HepG2 (cell line): Measurements from ENCODE around the gene MPC1. TPM values are rescaled to one million over a fixed set of nuclear protein-coding genes. Genes with fewer than 3 reads are reported as not detected.

ENCODE experiments used
- BORCS8-MEF2B ChIP-seq: sonication (generic); formaldehyde crosslinking; IDR thresholded peaks from 2 replicates; pipeline ENCODE4 v1.8.0; 2022; ENCODE audit warnings: mild to moderate bottlenecking, missing genetic modification reagents
- DDIT3 ChIP-seq: sonication (generic); formaldehyde crosslinking; IDR thresholded peaks from 2 replicates; pipeline ENCODE4 v1.4.0; 2020; ENCODE audit warnings: mild to moderate bottlenecking, missing genetic modification reagents
- HMGXB4 ChIP-seq, 2 experiments: sonication (generic) in 1 of 2; formaldehyde crosslinking in 1 of 2; IDR thresholded peaks; 2 replicates each; pipeline versions ENCODE4 v1.4.0 to v1.6.1; 2018 to 2020; ENCODE audit warnings: missing genetic modification reagents in 2 of 2, borderline replicate concordance in 1 of 2, low read depth in 1 of 2, mild to moderate bottlenecking in 1 of 2, missing biosample characterization in 1 of 2
- HOMEZ ChIP-seq: IDR thresholded peaks from 2 replicates; pipeline ENCODE4 v1.6.1; 2016; ENCODE audit warnings: low read depth
- LBX2 ChIP-seq: sonication (generic); formaldehyde crosslinking; IDR thresholded peaks from 2 replicates; pipeline ENCODE4 v1.5.0; 2020; ENCODE audit warnings: missing genetic modification reagents, mild to moderate bottlenecking, borderline replicate concordance
- MXI1 ChIP-seq: IDR thresholded peaks from 3 replicates; pipeline ENCODE4 v1.6.1; 2012; ENCODE audit warnings: low read depth, low read length, inconsistent platforms, borderline replicate concordance
- NFATC3 ChIP-seq: sonication (generic); formaldehyde crosslinking; IDR thresholded peaks from 2 replicates; pipeline ENCODE4 v1.5.1; 2020; ENCODE audit warnings: mild to moderate bottlenecking, missing genetic modification reagents
- NFRKB ChIP-seq: fragments of 450-650 bp; IDR thresholded peaks from 2 replicates; pipeline ENCODE4 v1.6.1; 2017
- PBX3 ChIP-seq: sonication (generic); formaldehyde crosslinking; IDR thresholded peaks from 2 replicates; pipeline ENCODE4 v1.8.1; 2023; ENCODE audit warnings: missing genetic modification reagents, inconsistent platforms, borderline replicate concordance
- RAD21 ChIP-seq: fragments of 450-650 bp; formaldehyde crosslinking; IDR thresholded peaks from 2 replicates; pipeline ENCODE4 v1.5.0; 2020; ENCODE audit warnings: mild to moderate bottlenecking
- SMYD3 ChIP-seq: sonication (generic); formaldehyde crosslinking; IDR thresholded peaks from 2 replicates; pipeline ENCODE4 v1.8.1; 2023; ENCODE audit warnings: mild to moderate bottlenecking, missing genetic modification reagents
- SP4 ChIP-seq: sonication (generic); formaldehyde crosslinking; IDR thresholded peaks from 2 replicates; pipeline ENCODE4 v1.8.1; 2023; ENCODE audit warnings: mild to moderate bottlenecking, missing genetic modification reagents
- SPEN ChIP-seq: sonication (generic); formaldehyde crosslinking; IDR thresholded peaks from 2 replicates; pipeline ENCODE4 v1.5.1; 2020; ENCODE audit warnings: low read depth, mild to moderate bottlenecking, missing genetic modification reagents
- THRA ChIP-seq: sonication (generic); formaldehyde crosslinking; IDR thresholded peaks from 2 replicates; pipeline ENCODE4 v1.4.0; 2020; ENCODE audit warnings: missing genetic modification reagents, borderline replicate concordance
- THYN1 ChIP-seq: sonication (generic); formaldehyde crosslinking; IDR thresholded peaks from 2 replicates; pipeline ENCODE4 v1.8.1; 2023; ENCODE audit warnings: low read depth, mild to moderate bottlenecking, moderate library complexity, missing genetic modification reagents, borderline replicate concordance
- ZNF503 ChIP-seq: sonication (generic); formaldehyde crosslinking; IDR thresholded peaks from 2 replicates; pipeline ENCODE4 v1.4.0; 2020; ENCODE audit warnings: missing genetic modification reagents
- ZNF547 ChIP-seq: sonication (generic); formaldehyde crosslinking; IDR thresholded peaks from 2 replicates; pipeline ENCODE4 v1.5.1; 2020; ENCODE audit warnings: mild to moderate bottlenecking, missing genetic modification reagents
- ZNF644 ChIP-seq: IDR thresholded peaks from 2 replicates; pipeline ENCODE4 v1.6.1; 2016; ENCODE audit warnings: low read depth
- ZNF816 ChIP-seq: sonication (generic); formaldehyde crosslinking; IDR thresholded peaks from 2 replicates; pipeline ENCODE4 v1.8.0; 2022; ENCODE audit warnings: missing genetic modification reagents, mild to moderate bottlenecking, borderline replicate concordance
- polyA plus RNA-seq, 8 experiments: library from polyadenylated mRNA; depleted of rRNA in 3 of 8; stranded (reverse) in 7 of 8; unstranded in 1 of 8; fragments of >200 nt; fragmentation: Illumina TruSeq in 4 of 8; extraction: Trizol in 4 of 8; gene quantifications; 2 replicates each; pipeline versions ENCODE4 v1.2.1 to v1.2.3, GENCODE V29; 2011 to 2016; ENCODE audit warnings: low read depth in 4 of 8, missing spikeins in 1 of 8, mixed read lengths in 1 of 8; ENCODE audit not compliant: insufficient read depth in 1 of 8
- total RNA-seq, 5 experiments: library from RNA; depleted of rRNA; stranded (reverse); fragments of >200 nt; fragmentation: Illumina TruSeq; extraction: Trizol; gene quantifications; 2 replicates each; pipeline ENCODE4 v1.2.3, GENCODE V29; 2016; ENCODE audit warnings: low read depth in 1 of 5

MPC1 gene
- total and polyA plus RNA-seq, 2 of the 13 experiments (the other 11 are each of a cell fraction or from before 2014, with no cell fraction given), result 189 to 214 TPM

- TF ChIP-seq SP4 (CRISPR knock-in tag), result peak; percentile 50; the same call in 1 of the 2 replicates
- TF ChIP-seq ZNF547, result peak; percentile 28; the same call in 1 of the 2 replicates
- 0 out of 2 replicates have a peak, but pooled peaks have one; percentile 91 for TF ChIP-seq SMYD3 (CRISPR knock-in tag)
- no peak for TF ChIP-seq DDIT3 (CRISPR knock-in tag)
- TF ChIP-seq ZNF816, result no peak
- peak in 1 of 2 experiments; percentile 36; a peak in 2 of 4 replicates for TF ChIP-seq HMGXB4 (CRISPR knock-in tag; IDR thresholded peaks at IDR 0.05; ENCODE audit: borderline replicate concordance in 1 of 2, low read depth in 1 of 2)
- peak; percentile 88; the same call in 1 of the 2 replicates for TF ChIP-seq THRA (CRISPR knock-in tag)
- no peak for TF ChIP-seq SPEN (CRISPR knock-in tag)
- no peak for TF ChIP-seq THYN1 (CRISPR knock-in tag)
- TF ChIP-seq PBX3 (CRISPR knock-in tag), result no peak
- TF ChIP-seq NFRKB, result no peak
- TF ChIP-seq ZNF644, result peak; percentile 36; the same call in 1 of the 2 replicates
- TF ChIP-seq NFATC3 (CRISPR knock-in tag), result peak; percentile 79; the same call in 1 of the 2 replicates
- peak; percentile 93 for TF ChIP-seq ZNF503
- peak; percentile 64; the same call in 1 of the 2 replicates for TF ChIP-seq HOMEZ (CRISPR knock-in tag)
- TF ChIP-seq RAD21, result no peak; the same call in 1 of the 2 replicates
- 0 out of 3 replicates have a peak, but pooled peaks have one; percentile 24 for TF ChIP-seq MXI1
- TF ChIP-seq BORCS8-MEF2B, result peak; percentile 65
- TF ChIP-seq LBX2 (CRISPR knock-in tag), result no peak
Measured at GRCh38 chr6:166387642-166388289, 5.0 kb upstream of the MPC1 start (continued).
